Hematopoietic multipotent progenitor cell treated with erythropoietin and hydrocortisone succinate and interleukin-3 and kit ligand, for 4 days (in vitro differentiated cells): ENCODE results near the gene KCNS3.
"Not testable (repeated sequence)": the region's sequence is repeated elsewhere in the genome, so short reads cannot be mapped to it uniquely, and the experiment has no call there.

Source experiments
- DNase-seq: peaks from one replicate; pipeline ENCODE4 v3.0.0-alpha.2; 2015

KCNS3 gene

GRCh38 chr2:17950006-17950405 is 71.5 kb downstream of the KCNS3 start:
- DNase-seq = no peak

DNA sequence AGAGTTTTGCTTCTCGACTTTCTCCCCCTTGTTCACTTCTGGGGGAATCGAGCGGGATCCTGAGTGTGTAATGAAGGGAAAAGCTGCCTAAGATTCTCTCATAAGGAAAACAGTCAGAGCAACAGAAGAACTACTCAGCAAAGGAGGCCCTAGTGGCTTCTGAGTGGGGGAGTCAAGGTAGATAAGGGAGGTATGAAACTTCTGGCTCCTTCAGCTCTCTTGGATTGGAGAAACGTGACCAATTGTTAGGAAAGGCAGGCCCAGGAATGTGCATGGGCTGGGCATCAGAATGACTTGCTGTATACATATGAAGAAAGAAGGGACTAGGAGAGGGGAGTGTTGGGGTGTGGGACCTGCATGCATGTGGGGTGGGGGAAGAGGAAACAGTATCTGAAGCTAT is 73.1 kb downstream of the KCNS3 start:
- DNase-seq = no peak

DNA sequence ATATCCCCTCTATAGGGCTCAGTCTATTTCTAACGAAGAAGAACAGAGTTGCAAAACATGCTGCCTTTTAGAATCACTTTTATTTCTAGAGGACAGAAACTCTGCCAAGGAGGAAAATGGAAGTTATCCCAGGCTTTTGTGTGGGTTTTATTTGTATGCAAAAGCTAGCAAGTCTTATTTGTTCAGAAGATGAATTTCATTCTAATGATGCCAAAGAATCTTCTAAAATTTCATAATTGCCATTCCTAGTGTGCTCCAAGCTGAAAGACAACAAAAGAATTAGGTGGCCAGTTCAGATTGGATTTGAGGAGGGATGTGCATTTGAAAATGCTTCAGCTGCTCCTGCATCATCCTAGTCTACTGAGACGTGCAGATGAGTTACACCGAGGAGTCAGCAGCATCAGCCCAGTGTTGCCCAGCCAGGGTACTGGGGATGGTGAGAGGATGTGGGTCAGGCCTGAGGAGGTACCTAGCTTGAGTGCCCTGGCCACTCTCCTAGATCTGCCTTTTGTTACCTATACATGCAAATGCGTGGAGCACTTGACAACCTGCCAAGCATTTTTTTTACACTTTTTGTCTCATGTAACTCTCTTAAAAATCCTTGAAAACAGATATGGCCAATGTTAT is 80.1 kb downstream of the KCNS3 start:
- DNase-seq = no peak

GRCh38 chr2:17959356-17959755 is 80.9 kb downstream of the KCNS3 start:
- DNase-seq = no peak

GRCh38 chr2:17959833-17960232 is 81.4 kb downstream of the KCNS3 start:
- no peak for DNase-seq

DNA sequence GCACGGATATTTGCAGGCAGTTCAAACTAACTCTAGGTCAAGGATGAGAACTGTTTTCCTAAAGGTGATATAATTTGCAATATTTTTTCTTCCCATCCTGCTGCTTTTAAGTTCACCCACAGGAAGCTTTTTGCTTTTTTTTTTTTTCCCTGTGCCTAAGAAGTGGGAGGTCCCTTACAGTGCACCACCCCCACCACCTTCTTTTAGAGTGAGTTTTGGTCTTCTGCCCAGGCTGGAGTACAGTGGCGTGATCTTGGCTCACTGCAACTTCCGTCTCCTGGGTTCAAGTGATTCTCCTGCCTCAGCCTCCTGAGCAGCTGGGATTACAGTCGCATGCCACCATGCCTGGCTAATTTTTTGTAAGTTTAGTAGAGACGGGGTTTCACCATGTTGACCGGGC is 82.5 kb downstream of the KCNS3 start:
- DNase-seq = no peak

DNA sequence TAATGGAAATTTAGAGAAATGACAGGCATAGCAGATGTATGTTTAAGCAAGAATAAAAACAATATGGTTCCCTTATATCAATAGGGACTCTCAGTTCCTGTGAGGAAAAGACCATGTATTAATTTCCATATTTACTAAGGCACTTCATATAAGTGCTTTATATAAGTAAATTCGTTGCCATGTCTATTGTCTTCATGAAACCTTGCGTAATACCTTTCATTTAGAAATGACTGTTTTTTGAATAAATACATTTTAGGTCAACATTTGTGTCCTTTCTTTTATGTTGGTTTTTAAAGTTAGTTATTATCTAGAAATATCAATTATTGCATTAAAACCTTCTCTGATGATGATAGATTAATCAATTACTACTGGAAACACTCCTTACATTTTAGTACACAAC is 83.3 kb downstream of the KCNS3 start:
- no peak for DNase-seq

- DNase-seq = no peak
Measured at GRCh38 chr2:17962876-17963275, 84.4 kb downstream of the KCNS3 start.

DNA sequence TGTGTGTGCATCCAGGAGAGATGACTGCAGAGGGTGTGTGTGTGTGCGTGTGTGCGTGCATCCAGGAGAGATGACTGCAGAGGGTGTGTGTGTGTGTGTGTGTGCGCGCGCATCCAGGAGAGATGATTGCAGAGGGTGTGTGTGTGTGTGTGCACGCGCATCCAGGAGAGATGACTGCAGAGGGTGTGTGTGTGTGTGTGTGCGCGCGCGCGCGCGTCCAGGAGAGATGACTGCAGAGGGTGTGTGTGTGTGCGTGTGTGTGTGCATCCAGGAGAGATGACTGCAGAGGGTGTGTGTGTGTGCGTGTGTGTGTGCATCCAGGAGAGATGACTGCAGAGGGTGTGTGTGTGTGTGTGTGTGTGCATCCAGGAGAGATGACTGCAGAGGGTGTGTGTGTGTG is 85.1 kb downstream of the KCNS3 start:
- not testable (repeated sequence) for DNase-seq

DNA sequence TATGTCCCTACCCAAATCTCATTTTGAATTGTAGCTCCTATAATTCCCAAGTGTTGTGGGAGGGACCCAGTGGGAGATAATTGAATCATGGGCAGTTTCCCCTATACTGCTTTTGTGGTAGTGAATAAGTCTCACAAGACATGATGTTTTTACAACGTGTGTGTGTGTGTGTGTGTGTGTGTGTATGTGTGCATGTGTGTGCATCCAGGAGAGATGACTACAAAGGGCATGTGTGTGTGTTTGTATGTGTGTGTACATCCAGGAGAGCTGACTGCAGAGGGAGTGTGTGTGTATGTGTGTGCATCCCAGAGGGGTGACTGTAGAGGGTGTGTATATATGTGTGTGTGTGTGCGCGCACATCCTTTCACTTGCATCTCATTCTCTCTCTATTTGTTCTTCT is 86.7 kb downstream of the KCNS3 start:
- no peak for DNase-seq

- peak; percentile 7 for DNase-seq
Measured at GRCh38 chr2:17966798-17967197, 88.3 kb downstream of the KCNS3 start.

DNA sequence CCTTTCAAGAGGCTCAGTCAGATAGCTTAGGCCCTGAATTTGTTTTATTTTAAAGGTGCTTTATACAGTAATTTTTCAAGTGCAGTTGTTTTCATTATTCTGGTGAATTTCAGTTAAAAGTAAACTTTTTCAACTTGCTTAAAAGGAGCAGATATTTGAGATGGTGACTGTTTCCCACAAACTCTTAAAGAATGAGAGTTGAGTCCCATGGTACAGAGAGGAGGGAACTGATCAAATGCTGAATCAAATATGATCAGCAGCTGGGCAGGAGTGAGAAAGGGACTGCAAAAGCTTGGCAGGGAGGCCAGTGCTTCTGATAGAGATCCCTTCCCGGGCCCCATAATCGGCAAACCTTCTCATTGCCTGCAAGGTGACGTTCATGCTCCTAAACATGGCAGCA is 91.2 kb downstream of the KCNS3 start:
- no peak for DNase-seq

GRCh38 chr2:17971531-17972125 is 93.2 kb downstream of the KCNS3 start:
- no peak for DNase-seq

DNA sequence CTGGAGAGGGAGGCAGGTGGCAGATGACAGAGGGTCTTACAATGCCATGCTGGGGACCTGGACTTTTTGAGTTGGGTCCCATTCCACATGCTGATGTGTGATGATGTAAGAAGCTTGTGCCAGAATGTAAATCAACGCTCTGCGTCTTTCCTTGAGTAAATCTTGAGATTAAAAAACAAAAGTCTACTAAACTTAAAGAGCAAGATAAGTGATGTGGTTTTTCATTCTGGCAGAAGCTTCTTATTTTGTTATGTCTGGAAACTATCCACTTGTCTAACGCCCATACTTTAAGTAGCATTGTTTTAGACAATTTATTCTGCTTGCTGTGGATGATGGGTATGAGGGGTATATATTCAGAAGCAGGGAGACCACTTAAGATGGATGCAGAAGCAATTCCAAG is 94.5 kb downstream of the KCNS3 start:
- DNase-seq = no peak

- no peak for DNase-seq
Measured at GRCh38 chr2:17975401-17975800, 96.9 kb downstream of the KCNS3 start.

DNA sequence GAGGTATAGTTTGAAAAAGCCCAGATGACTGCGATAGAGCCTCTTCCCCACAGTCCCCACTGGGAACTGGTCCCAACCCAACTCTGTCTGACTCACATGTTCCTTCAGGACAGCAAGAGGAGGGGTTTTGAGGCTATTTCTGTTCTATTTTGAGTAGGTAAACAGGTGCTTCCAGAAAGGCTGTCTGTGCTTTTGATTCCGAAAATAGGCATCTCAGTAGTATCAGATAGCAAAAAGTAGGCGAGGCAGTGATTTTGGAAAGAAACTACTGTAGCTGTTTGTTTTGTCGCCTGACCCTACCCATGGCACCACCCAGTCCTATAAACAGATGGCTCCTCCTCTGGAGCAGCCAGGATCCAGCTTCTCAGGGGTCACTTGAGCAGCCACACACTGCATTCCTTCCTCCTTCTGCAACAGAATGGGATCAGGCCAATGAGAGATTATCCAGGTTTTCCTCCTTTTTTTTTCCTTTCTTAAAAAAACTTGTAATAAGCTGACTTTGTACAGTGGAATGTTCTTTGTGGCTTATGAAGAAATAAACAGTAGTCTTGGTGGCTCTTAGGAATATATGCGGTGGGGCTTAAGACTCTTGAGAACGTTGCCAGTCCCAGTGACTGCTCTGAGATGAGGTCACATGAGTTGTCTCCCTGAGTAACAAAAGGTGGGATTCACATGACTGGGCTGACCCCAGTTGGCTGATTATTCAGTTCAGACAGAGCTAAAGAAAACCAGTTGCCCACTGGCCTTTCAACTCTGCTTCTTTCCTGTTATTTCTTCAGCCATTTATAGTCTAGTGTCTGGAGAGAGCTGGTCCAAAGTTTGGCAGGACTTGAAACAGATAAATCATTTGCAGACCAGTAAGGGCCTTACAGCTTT is 98.6 kb downstream of the KCNS3 start:
- DNase-seq = no peak

DNA sequence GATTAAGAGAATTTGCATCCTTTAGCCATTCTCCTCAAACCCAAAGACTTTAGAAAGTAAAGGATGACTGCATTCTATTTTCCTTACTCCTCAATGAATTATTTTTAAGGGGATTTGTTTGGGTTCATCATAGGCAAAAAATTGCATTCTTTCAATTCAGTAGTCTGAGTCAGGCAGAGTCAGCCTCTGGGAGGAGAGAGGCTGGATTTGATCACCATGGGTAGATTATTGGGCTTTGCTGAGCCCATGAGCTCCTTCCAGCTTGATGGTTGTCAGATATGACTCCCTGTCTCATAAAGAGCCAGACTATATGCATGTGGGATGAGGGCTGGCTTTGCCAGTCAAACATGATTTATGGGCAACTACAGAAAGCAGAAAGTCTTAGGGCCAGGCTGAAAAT is 101.2 kb downstream of the KCNS3 start:
- no peak for DNase-seq

GRCh38 chr2:17981936-17982335 is 103.5 kb downstream of the KCNS3 start:
- no peak for DNase-seq
